Gastroesophageal sphincter (tissue), 4 donors: Measurements from ENCODE around the gene ATP1A3. TPM values are rescaled to one million over a fixed set of nuclear protein-coding genes. Genes with fewer than 3 reads are reported as not detected.
"Not testable (repeated sequence)": the region's sequence is repeated elsewhere in the genome, so short reads cannot be mapped to it uniquely, and the experiment has no call there.

Source experiments
- ATAC-seq: fragments of 150-250 bp; one replicate; pipeline ENCODE4 v1.9.1; 2016; ENCODE audit warnings: mild to moderate bottlenecking, moderate library complexity
- H3K27ac ChIP-seq, 4 donors: fragments of 200-600 bp; sonication (generic) in 3 of 4; 1 replicate in 3 of 4; 2 replicates in 1 of 4; pipeline ENCODE4 v1.5.1; 2016 to 2019
- H3K27me3 ChIP-seq: fragments of 200-600 bp; sonication (generic); one replicate; pipeline ENCODE4 v1.5.1; 2019
- H3K36me3 ChIP-seq, 2 donors: fragments of 200-600 bp; sonication (generic); one replicate each; pipeline ENCODE4 v1.5.1; 2019; ENCODE audit warnings: control low read depth in 1 of 2
- H3K4me1 ChIP-seq, 3 donors: fragments of 200-600 bp; sonication (generic); 1 replicate in 2 of 3; 2 replicates in 1 of 3; pipeline ENCODE4 v1.5.1; 2016 to 2019; ENCODE audit warnings: control low read depth in 2 of 3
- H3K4me3 ChIP-seq, 2 donors: fragments of 200-600 bp; sonication (generic); one replicate each; pipeline ENCODE4 v1.5.1; 2019; ENCODE audit warnings: mild to moderate bottlenecking in 1 of 2, moderate library complexity in 1 of 2
- H3K9me3 ChIP-seq, 3 donors: fragments of 200-600 bp; sonication (generic); one replicate each; pipeline ENCODE4 v1.5.1; 2017 to 2019; ENCODE audit warnings: control low read depth in 2 of 3
- CTCF ChIP-seq, 4 experiments: fragments of 200-600 bp in 2 of 4; fragments of 450-650 bp in 2 of 4; sonication (generic) in 1 of 4; IDR thresholded peaks; one replicate each; pipeline ENCODE4 v1.5.1; 2017 to 2019; ENCODE audit warnings: antibody characterized with exemption in 4 of 4, mild to moderate bottlenecking in 2 of 4, moderate library complexity in 2 of 4
- EP300 ChIP-seq: sonication (generic); formaldehyde crosslinking; IDR thresholded peaks from one replicate; pipeline ENCODE4 v1.6.1; 2017; ENCODE audit warnings: antibody characterized with exemption, mild to moderate bottlenecking
- POLR2A ChIP-seq, 2 donors: fragments of 450-650 bp; IDR thresholded peaks; one replicate each; pipeline ENCODE4 v1.6.1; 2017; ENCODE audit warnings: antibody characterized with exemption in 2 of 2, mild to moderate bottlenecking in 2 of 2, moderate library complexity in 1 of 2
- POLR2AphosphoS5 ChIP-seq: sonication (generic); formaldehyde crosslinking; IDR thresholded peaks from one replicate; pipeline ENCODE4 v1.6.1; 2017; ENCODE audit warnings: antibody characterized with exemption
- WGBS, 2 donors: methylation state at CpG; one replicate each; pipeline ENCODE4 v1.1.5; 2018; ENCODE audit warnings: low coverage in 1 of 2; 5-methylcytosine and 5-hydroxymethylcytosine counted together
- total RNA-seq, 4 donors: library from RNA; depleted of rRNA; stranded (reverse); fragments of >200 nt; gene quantifications; one replicate each; pipeline ENCODE4 v1.1.0, GENCODE V29; 2016

Gene ATP1A3
- total RNA-seq, 4 donors from 2014 or later: 0.81 to 2.6 (median 1.1) TPM; not detected in 1

DNA sequence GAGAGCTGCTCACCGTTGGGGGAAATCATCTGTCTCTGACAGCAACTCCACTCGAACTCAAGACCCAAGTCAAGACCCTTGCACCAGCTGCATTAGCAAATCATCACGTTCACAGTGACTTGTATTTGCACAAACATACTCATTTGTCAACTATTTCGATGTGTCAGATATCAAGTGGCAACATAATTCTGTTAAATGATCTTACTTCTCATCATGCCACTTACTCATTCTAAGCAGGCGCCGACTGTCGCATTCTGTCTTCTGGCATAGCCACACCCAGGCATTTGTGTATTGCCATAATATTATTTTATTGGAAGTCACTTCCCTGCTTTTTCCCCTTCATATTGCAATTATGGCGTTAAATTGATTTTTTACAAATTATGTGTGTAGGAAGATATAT, 23.0 kb upstream of the ATP1A3 start:
- WGBS, 2 donors: 82 to 87% methylated on average over 8 of the region's 8 CpGs
- no peak for TF ChIP-seq CTCF (IDR thresholded peaks at IDR 0.05)
- TF ChIP-seq EP300: no peak
- TF ChIP-seq POLR2AphosphoS5: no peak
- TF ChIP-seq POLR2A (IDR thresholded peaks at IDR 0.05): no peak
- Histone ChIP-seq H3K27ac (no peak overlapping the region), H3K27me3 (no peaks in the 10 kb centered on the region), H3K4me3 (no peak overlapping the region), H3K36me3 (peaks cover 0 to 56% of the 10 kb centered on the region in 2 donors), H3K4me1 (no peaks in the 10 kb centered on the region), H3K9me3 (no peaks in the 10 kb centered on the region)
- ATAC-seq: no peak

- not testable (repeated sequence) for H3K4me1 ChIP-seq, H3K4me3 ChIP-seq, H3K9me3 ChIP-seq, ATAC-seq, H3K27me3 ChIP-seq, H3K27ac ChIP-seq
- WGBS, 2 donors: 82 to 93% methylated on average over 3 of the region's 3 CpGs
- H3K36me3 ChIP-seq: peaks cover 0 to 25% of the 10 kb centered on the region in 2 donors
Measured at GRCh38 chr19:42012747-42013146, 18.7 kb upstream of the ATP1A3 start.

DNA sequence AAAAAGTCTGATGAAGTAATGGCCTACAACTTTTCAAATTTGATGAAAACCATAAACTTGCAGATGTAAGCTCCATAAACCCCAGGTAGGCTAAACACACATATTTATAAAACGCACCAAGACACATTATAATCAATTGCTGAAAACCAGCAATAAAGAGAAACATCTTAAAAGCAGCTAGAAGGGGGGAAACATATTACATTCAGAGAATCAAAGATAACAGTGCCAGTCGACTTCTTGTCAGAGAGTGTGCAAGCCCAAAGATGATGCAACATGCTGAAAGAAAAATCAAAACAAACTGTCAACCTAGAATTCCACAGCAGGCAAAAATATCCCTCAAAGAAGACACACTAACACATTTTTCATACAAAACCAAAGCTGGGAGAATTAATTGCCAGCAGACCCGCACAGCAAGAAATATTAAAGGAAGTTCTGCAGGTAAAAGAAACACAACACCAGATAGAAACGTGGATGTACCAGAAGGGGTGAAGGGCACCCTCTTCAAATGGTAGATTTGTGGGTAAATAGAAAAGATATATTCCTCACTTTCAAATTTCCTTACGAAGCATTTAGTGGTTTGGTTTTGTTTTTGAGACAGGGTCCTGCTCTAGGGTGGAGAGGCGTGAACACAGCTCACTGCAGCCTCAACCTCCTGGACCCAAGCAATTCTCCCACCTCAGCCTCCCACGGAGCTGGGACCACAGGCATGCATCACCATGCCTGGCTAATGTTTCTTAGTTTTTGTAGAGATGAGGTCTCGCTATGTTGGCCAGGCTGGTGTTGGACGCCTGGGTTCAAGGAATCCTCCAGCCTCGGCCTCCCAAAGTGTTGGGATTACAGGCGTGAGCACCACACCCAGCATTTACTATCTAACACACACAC, 16.5 kb upstream of the ATP1A3 start:
- TF ChIP-seq EP300 (no peak), POLR2AphosphoS5 (no peak), POLR2A (IDR thresholded peaks at IDR 0.05) (no peak), CTCF (IDR thresholded peaks at IDR 0.05) (no peak)
- WGBS, 2 donors: 74 to 75% methylated on average over 8 to 10 of the region's 11 CpGs
- H3K4me3 ChIP-seq: no peak overlapping the region
- no peaks in the 10 kb centered on the region for H3K4me1 ChIP-seq
- no peaks in the 10 kb centered on the region for H3K9me3 ChIP-seq
- H3K27me3 ChIP-seq: no peaks in the 10 kb centered on the region
- peaks cover 0 to 24% of the 10 kb centered on the region in 2 donors for H3K36me3 ChIP-seq
- no peak overlapping the region for H3K27ac ChIP-seq
- ATAC-seq: no peak

DNA sequence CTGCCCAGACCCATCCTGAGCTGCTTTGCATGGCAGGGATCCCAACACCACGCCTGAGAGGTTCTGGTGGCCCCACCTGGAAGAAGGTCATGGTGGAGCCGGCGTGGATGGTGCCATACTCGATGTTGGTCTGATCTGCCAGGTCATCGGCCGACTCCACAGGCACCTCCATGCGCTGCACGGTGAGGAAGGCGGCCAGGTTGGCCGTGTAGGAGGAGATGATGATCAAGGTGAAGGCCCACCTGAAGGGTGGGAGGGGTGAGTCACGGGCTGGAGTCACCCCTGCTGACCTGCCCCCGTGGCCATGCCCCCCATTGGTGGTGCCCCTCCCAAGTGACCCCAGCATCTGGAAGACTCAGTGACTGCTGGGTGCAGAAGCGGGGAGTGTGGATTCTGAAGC, 12.5 kb upstream of the ATP1A3 start:
- ATAC-seq: no peak
- no peaks in the 10 kb centered on the region for H3K9me3 ChIP-seq
- peaks cover 0 to 56% of the 10 kb centered on the region in 2 donors for H3K36me3 ChIP-seq
- H3K4me1 ChIP-seq: no peaks in the 10 kb centered on the region
- TF ChIP-seq POLR2AphosphoS5 (no peak), POLR2A (IDR thresholded peaks at IDR 0.05) (no peak), CTCF (IDR thresholded peaks at IDR 0.05) (no peak), EP300 (no peak)
- H3K27ac ChIP-seq: no peak overlapping the region
- H3K27me3 ChIP-seq: peaks cover 36% of the 10 kb centered on the region
- WGBS, 2 donors: 75% methylated on average over 8 of the region's 13 CpGs; no CpG with 5 or more reads in 1 of the 2 donors
- no peak overlapping the region for H3K4me3 ChIP-seq

GRCh38 chr19:42005504-42005903, 11.5 kb upstream of the ATP1A3 start:
- TF ChIP-seq EP300: no peak
- no peak for TF ChIP-seq POLR2AphosphoS5
- TF ChIP-seq CTCF (IDR thresholded peaks at IDR 0.05): no peak
- TF ChIP-seq POLR2A (IDR thresholded peaks at IDR 0.05): no peak
- Histone ChIP-seq H3K4me1 (no peaks in the 10 kb centered on the region), H3K27me3 (peaks cover 47% of the 10 kb centered on the region), H3K4me3 (no peak overlapping the region), H3K36me3 (peaks cover 0 to 62% of the 10 kb centered on the region in 2 donors), H3K27ac (no peak overlapping the region), H3K9me3 (no peaks in the 10 kb centered on the region)
- no peak for ATAC-seq
- WGBS, 2 donors: 69% methylated on average over 2 of the region's 22 CpGs; no CpG with 5 or more reads in 1 of the 2 donors
